PFSK-1 (cell line): Measurements from ENCODE around the gene PHACTR3.

Experiments used
- POLR2AphosphoS5 ChIP-seq: IDR thresholded peaks from 2 replicates; pipeline ENCODE4 v1.6.1; 2012; ENCODE audit warnings: low read depth, mild to moderate bottlenecking, control low read depth, low read length, moderate library complexity
- REST ChIP-seq, 2 experiments: IDR thresholded peaks; 2 replicates each; pipeline versions ENCODE4 v1.6.1 to v1.8.0; 2011 to 2012; ENCODE audit warnings: low read depth in 2 of 2, low read length in 2 of 2, control low read depth in 1 of 2, inconsistent platforms in 1 of 2, mild to moderate bottlenecking in 1 of 2, moderate library complexity in 1 of 2; ENCODE audit not compliant: insufficient read depth in 1 of 2
- SIN3A ChIP-seq: IDR thresholded peaks from 2 replicates; pipeline ENCODE4 v1.6.1; 2012; ENCODE audit warnings: mild to moderate bottlenecking, low read length, moderate library complexity, borderline replicate concordance; ENCODE audit not compliant: insufficient read depth

GRCh38 chr20:59678288-59678687 lies 73.9 kb downstream of the PHACTR3 start:
- no peak for TF ChIP-seq POLR2AphosphoS5
- no peak for TF ChIP-seq REST (IDR thresholded peaks at IDR 0.05; ENCODE audit: insufficient read depth in 1 of 2, low read depth in 2 of 2, low read length in 2 of 2)
- no peak for TF ChIP-seq SIN3A
